Subcutaneous adipose tissue (tissue), 4 donors: ENCODE data around the gene AHDC1. TPM values are rescaled to one million over a fixed set of nuclear protein-coding genes. Genes with fewer than 3 reads are reported as not detected.

Experiments used
- total RNA-seq, 4 donors: library from RNA; depleted of rRNA; stranded (reverse); fragments of >200 nt; gene quantifications; one replicate each; pipeline ENCODE4 v1.1.0, GENCODE V29; 2016
- TF ChIP-seq, protein P1 (sequence below): fragments of 450-650 bp; IDR thresholded peaks from one replicate; pipeline ENCODE4 v1.5.1; 2016; ENCODE audit warnings: low read depth, mild to moderate bottlenecking, control low read depth, antibody characterized with exemption, moderate library complexity

Gene AHDC1
- total RNA-seq, 4 donors from 2014 or later, result 2.9 to 13.6 (median 7.1) TPM

DNA sequence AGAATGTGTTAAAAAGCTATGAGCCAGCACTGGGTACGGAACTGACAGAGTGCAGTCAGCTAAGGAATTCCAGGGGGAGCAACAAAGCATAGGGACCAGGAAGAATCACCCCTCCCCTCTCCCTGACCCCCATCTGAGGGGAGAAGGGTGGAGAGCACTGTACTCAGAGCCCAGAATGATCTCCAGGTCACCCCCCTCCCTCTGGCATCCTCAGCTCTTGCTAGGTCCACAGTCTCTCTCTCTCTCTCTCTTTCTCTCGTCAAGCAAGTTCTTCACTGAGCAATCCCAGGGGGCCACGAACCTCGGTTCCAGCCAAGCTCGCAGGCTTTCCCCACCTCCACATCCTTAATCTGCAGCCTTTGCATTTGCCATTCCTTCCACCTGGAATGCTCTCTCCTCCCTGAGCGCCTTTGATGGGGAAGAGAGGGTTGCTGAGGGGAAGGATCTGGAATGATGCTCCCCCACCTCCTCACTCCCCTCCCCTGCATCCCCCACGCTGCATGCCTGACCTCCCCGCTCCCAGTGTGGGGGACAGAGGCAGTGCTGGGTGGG, 107.3 kb downstream of the AHDC1 start:
- TF ChIP-seq, protein P1, sequence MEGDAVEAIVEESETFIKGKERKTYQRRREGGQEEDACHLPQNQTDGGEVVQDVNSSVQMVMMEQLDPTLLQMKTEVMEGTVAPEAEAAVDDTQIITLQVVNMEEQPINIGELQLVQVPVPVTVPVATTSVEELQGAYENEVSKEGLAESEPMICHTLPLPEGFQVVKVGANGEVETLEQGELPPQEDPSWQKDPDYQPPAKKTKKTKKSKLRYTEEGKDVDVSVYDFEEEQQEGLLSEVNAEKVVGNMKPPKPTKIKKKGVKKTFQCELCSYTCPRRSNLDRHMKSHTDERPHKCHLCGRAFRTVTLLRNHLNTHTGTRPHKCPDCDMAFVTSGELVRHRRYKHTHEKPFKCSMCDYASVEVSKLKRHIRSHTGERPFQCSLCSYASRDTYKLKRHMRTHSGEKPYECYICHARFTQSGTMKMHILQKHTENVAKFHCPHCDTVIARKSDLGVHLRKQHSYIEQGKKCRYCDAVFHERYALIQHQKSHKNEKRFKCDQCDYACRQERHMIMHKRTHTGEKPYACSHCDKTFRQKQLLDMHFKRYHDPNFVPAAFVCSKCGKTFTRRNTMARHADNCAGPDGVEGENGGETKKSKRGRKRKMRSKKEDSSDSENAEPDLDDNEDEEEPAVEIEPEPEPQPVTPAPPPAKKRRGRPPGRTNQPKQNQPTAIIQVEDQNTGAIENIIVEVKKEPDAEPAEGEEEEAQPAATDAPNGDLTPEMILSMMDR, result no peak

GRCh38 chr1:27492796-27493195, 111.1 kb downstream of the AHDC1 start:
- TF ChIP-seq, protein P1, result no peak

- TF ChIP-seq, protein P1, result no peak
Measured at GRCh38 chr1:27491748-27492700, 111.9 kb downstream of the AHDC1 start.

DNA sequence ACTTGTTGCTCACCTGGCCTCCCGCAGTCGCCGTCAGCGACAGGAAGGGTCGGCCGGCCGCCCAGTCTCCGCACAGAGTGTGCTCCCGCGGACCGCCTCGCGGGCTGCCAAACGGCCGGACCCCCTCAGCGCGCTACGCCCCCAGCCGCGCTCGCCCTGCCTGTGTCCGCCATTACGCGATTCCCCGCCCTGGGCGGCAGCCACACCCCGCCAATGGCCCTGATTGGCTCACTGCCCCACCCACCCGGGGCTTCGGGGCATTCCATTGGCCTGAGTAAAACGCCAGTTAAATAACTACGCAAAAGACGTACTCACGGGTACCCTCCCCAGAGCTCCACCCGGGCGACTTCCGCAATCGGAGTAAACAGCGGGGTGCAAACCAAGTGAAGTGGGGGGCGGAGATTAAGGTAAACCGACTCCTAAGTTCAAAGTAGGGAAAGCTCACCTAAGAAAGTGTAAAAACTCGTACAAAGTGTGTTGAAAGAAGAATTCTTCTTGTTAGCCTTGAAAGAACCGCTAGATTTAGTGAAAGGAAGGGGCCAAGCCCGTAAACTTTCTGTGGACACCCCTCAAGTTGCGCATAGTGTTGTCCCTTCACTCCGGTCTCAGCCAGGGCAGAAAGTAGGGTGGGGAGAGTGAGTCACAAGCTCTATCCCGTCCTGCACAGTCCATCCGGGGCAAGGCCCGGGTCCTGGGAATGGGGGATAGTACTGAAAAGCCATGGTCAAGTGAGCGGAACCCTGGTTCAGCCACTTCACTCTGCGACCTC, 113.8 kb downstream of the AHDC1 start, which contains the start of gene WASF2:
Gene WASF2, minus strand, starts transcription at position 195 of the 769 bp plus-strand sequence. CDS start 61,277 bp downstream, outside the sequence.
- TF ChIP-seq, protein P1, result no peak

- TF ChIP-seq, protein P1, result no peak
Measured at GRCh38 chr1:27489501-27489972, 114.4 kb downstream of the AHDC1 start.

- TF ChIP-seq, protein P1, result no peak
Measured at GRCh38 chr1:27487966-27488884, 115.7 kb downstream of the AHDC1 start.
